PFSK-1 (cell line): ENCODE results near the gene DGKH.

Experiments
- FOXP2 ChIP-seq: optimal IDR thresholded peaks from 2 replicates; pipeline ENCODE3; 2011; ENCODE audit warnings: borderline replicate concordance, control low read depth, inconsistent platforms; ENCODE audit not compliant: insufficient read depth; ENCODE audit errors: extremely low read length, extremely low read depth
- POLR2AphosphoS5 ChIP-seq: IDR thresholded peaks from 2 replicates; pipeline ENCODE4 v1.6.1; 2012; ENCODE audit warnings: low read depth, mild to moderate bottlenecking, control low read depth, low read length, moderate library complexity
- SIN3A ChIP-seq: IDR thresholded peaks from 2 replicates; pipeline ENCODE4 v1.6.1; 2012; ENCODE audit warnings: mild to moderate bottlenecking, low read length, moderate library complexity, borderline replicate concordance; ENCODE audit not compliant: insufficient read depth
- TAF1 ChIP-seq: IDR thresholded peaks from 2 replicates; pipeline ENCODE4 v1.6.1; 2012; ENCODE audit warnings: low read length, control low read depth, borderline replicate concordance; ENCODE audit not compliant: insufficient read depth
- TF ChIP-seq, protein P1 (sequence below), 2 experiments: IDR thresholded peaks; 2 replicates each; pipeline versions ENCODE4 v1.6.1 to v1.8.0; 2011 to 2012; ENCODE audit warnings: low read depth in 2 of 2, low read length in 2 of 2, control low read depth in 1 of 2, inconsistent platforms in 1 of 2, mild to moderate bottlenecking in 1 of 2, moderate library complexity in 1 of 2; ENCODE audit not compliant: insufficient read depth in 1 of 2

DGKH gene

DNA sequence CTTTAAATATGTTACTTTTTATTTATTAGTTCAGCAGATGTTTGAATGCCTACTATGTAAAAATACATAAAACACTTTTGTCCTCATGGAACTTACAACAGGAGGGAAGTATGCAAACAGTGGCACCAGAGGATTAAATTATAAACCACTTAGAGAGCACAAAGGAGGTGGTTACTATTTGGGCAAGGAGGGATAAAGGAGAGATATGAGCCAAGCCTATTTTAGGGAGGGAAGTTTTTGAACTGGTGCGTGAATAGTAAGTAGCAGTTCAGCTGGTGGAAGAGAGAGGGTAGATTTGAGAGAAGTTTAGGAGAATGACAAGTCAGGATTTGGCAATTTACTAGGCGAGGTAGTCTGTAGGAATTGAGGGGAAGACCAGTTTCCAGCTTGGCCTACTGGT lies 232.1 kb downstream of the DGKH start:
- TF ChIP-seq TAF1 (no peak), POLR2AphosphoS5 (no peak), FOXP2 (no peak), SIN3A (no peak)
- TF ChIP-seq, protein P1, sequence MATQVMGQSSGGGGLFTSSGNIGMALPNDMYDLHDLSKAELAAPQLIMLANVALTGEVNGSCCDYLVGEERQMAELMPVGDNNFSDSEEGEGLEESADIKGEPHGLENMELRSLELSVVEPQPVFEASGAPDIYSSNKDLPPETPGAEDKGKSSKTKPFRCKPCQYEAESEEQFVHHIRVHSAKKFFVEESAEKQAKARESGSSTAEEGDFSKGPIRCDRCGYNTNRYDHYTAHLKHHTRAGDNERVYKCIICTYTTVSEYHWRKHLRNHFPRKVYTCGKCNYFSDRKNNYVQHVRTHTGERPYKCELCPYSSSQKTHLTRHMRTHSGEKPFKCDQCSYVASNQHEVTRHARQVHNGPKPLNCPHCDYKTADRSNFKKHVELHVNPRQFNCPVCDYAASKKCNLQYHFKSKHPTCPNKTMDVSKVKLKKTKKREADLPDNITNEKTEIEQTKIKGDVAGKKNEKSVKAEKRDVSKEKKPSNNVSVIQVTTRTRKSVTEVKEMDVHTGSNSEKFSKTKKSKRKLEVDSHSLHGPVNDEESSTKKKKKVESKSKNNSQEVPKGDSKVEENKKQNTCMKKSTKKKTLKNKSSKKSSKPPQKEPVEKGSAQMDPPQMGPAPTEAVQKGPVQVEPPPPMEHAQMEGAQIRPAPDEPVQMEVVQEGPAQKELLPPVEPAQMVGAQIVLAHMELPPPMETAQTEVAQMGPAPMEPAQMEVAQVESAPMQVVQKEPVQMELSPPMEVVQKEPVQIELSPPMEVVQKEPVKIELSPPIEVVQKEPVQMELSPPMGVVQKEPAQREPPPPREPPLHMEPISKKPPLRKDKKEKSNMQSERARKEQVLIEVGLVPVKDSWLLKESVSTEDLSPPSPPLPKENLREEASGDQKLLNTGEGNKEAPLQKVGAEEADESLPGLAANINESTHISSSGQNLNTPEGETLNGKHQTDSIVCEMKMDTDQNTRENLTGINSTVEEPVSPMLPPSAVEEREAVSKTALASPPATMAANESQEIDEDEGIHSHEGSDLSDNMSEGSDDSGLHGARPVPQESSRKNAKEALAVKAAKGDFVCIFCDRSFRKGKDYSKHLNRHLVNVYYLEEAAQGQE (IDR thresholded peaks at IDR 0.05; ENCODE audit: insufficient read depth in 1 of 2, low read depth in 2 of 2, low read length in 2 of 2) = no peak

DNA sequence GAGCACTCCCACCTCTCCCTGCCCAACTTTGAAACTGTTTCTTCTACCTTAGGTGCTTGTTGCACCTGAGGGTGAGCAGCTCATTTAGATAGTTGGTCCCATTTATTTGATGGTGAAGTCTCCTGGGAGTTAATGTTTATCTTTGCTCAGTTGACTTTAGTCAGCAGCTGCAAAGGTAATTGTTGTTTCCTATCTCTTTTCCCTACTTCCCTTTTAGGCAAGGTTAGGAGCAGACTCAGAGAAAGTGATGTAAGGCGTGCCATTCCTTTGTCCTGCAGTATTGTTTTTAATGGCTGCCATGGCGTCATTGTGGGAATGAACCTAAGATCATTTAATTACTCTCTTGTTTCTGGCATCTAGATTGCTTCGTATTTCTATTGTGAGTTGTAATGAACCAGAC lies 235.1 kb downstream of the DGKH start:
- TF ChIP-seq POLR2AphosphoS5 (no peak), SIN3A (no peak), TAF1 (no peak), FOXP2 (no peak)
- TF ChIP-seq, protein P1 (IDR thresholded peaks at IDR 0.05; ENCODE audit: insufficient read depth in 1 of 2, low read depth in 2 of 2, low read length in 2 of 2) = no peak

DNA sequence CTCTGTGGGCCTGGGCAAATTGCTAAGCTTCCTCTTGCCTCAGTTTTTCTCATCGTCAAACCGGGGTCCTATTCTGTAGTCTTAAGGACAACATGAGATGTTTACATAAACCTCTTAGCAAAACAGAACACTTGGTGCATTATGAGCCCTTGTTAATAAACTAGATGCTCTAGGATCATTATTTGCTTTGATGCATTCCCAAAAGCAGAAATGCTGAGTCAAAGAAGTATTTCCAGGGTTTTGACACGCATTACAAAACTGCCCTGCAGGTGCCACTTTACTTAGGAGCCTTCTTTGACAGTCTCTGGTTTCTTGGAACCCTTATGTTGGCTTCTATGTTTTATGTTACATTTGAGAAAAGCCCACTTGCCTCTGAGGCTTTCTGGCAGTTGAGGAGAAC lies 235.6 kb downstream of the DGKH start:
- TF ChIP-seq FOXP2 = no peak
- TF ChIP-seq POLR2AphosphoS5 = no peak
- TF ChIP-seq, protein P1 (IDR thresholded peaks at IDR 0.05; ENCODE audit: insufficient read depth in 1 of 2, low read depth in 2 of 2, low read length in 2 of 2) = no peak
- TF ChIP-seq TAF1 = no peak
